Astrocyte of the spinal cord (primary cell): ENCODE measurements around the gene AQP7.
"Not testable (repeated sequence)": the region's sequence is repeated elsewhere in the genome, so short reads cannot be mapped to it uniquely, and the experiment has no call there.

Experiments
- DNase-seq: peaks from one replicate; pipeline ENCODE4 v3.0.0; 2011; ENCODE audit warnings: low read depth, low spot score
- H3K4me3 ChIP-seq: 2 replicates; pipeline ENCODE4 v1.5.1; 2011; ENCODE audit warnings: low read depth, mild to moderate bottlenecking, low read length, moderate library complexity
- CTCF ChIP-seq: IDR thresholded peaks from 2 replicates; pipeline ENCODE4 v1.5.1; 2012; ENCODE audit warnings: low read depth, mild to moderate bottlenecking, low read length, inconsistent platforms
- in situ Hi-C: cut with HindIII; loops from 2 replicates; pipeline ENCODE4 v1.10.0; 2017; ENCODE audit warnings: low sequenced_read_pairs

The AQP7 gene

GRCh38 chr9:33395159-33395879 lies 7.0 kb downstream of the AQP7 start:
- H3K4me3 ChIP-seq, DNase-seq, in situ Hi-C loops: not testable (repeated sequence)

- in situ Hi-C loops, H3K4me3 ChIP-seq, DNase-seq: not testable (repeated sequence)
These were observed 8.4 kb downstream of the AQP7 start for GRCh38 chr9:33393986-33394385.

- no peak for DNase-seq
- no peak overlapping the region for H3K4me3 ChIP-seq
- in situ Hi-C loops: no loop called here
- no peak for TF ChIP-seq CTCF
These were observed 8.8 kb downstream of the AQP7 start for GRCh38 chr9:33393581-33393980.

- in situ Hi-C loops, DNase-seq, H3K4me3 ChIP-seq: not testable (repeated sequence)
These were observed 9.8 kb downstream of the AQP7 start for GRCh38 chr9:33392591-33393021.

GRCh38 chr9:33391111-33391771 lies 11.1 kb downstream of the AQP7 start:
- DNase-seq: peak; percentile 87
- H3K4me3 ChIP-seq, in situ Hi-C loops: not testable (repeated sequence)

- in situ Hi-C loops: no loop called here
- no peak for TF ChIP-seq CTCF
These were observed 14.0 kb downstream of the AQP7 start for GRCh38 chr9:33388110-33388994.

GRCh38 chr9:33386998-33387397 lies 15.4 kb downstream of the AQP7 start:
- DNase-seq, H3K4me3 ChIP-seq, in situ Hi-C loops: not testable (repeated sequence)

More at GRCh38 chr9:33388110-33388994, 14.0 kb downstream of the AQP7 start:
- DNase-seq: no peak
- H3K4me3 ChIP-seq: no peak overlapping the region

- H3K4me3 ChIP-seq, DNase-seq, in situ Hi-C loops: not testable (repeated sequence)
These were observed 15.7 kb downstream of the AQP7 start for GRCh38 chr9:33386641-33386996.

- DNase-seq, in situ Hi-C loops, H3K4me3 ChIP-seq: not testable (repeated sequence)
These were observed 16.3 kb downstream of the AQP7 start for GRCh38 chr9:33385979-33386640.

GRCh38 chr9:33385536-33385935 lies 16.8 kb downstream of the AQP7 start:
- in situ Hi-C loops, H3K4me3 ChIP-seq, DNase-seq: not testable (repeated sequence)

- in situ Hi-C loops, H3K4me3 ChIP-seq, DNase-seq: not testable (repeated sequence)
These were observed 19.0 kb downstream of the AQP7 start for GRCh38 chr9:33383396-33383795.

- DNase-seq, H3K4me3 ChIP-seq, in situ Hi-C loops: not testable (repeated sequence)
These were observed 20.0 kb downstream of the AQP7 start for GRCh38 chr9:33382397-33382796.
